Gastroesophageal sphincter (tissue), 4 donors: Measurements from ENCODE around the gene PTPRG. TPM values are rescaled to one million over a fixed set of nuclear protein-coding genes. Genes with fewer than 3 reads are reported as not detected.

Source experiments
- ATAC-seq: fragments of 150-250 bp; one replicate; pipeline ENCODE4 v1.9.1; 2016; ENCODE audit warnings: mild to moderate bottlenecking, moderate library complexity
- H3K27ac ChIP-seq, 4 donors: fragments of 200-600 bp; sonication (generic) in 3 of 4; 1 replicate in 3 of 4; 2 replicates in 1 of 4; pipeline ENCODE4 v1.5.1; 2016 to 2019
- H3K27me3 ChIP-seq: fragments of 200-600 bp; sonication (generic); one replicate; pipeline ENCODE4 v1.5.1; 2019
- H3K36me3 ChIP-seq, 2 donors: fragments of 200-600 bp; sonication (generic); one replicate each; pipeline ENCODE4 v1.5.1; 2019; ENCODE audit warnings: control low read depth in 1 of 2
- H3K4me1 ChIP-seq, 3 donors: fragments of 200-600 bp; sonication (generic); 1 replicate in 2 of 3; 2 replicates in 1 of 3; pipeline ENCODE4 v1.5.1; 2016 to 2019; ENCODE audit warnings: control low read depth in 2 of 3
- H3K4me3 ChIP-seq, 2 donors: fragments of 200-600 bp; sonication (generic); one replicate each; pipeline ENCODE4 v1.5.1; 2019; ENCODE audit warnings: mild to moderate bottlenecking in 1 of 2, moderate library complexity in 1 of 2
- H3K9me3 ChIP-seq, 3 donors: fragments of 200-600 bp; sonication (generic); one replicate each; pipeline ENCODE4 v1.5.1; 2017 to 2019; ENCODE audit warnings: control low read depth in 2 of 3
- CTCF ChIP-seq, 4 experiments: fragments of 200-600 bp in 2 of 4; fragments of 450-650 bp in 2 of 4; sonication (generic) in 1 of 4; IDR thresholded peaks; one replicate each; pipeline ENCODE4 v1.5.1; 2017 to 2019; ENCODE audit warnings: antibody characterized with exemption in 4 of 4, mild to moderate bottlenecking in 2 of 4, moderate library complexity in 2 of 4
- EP300 ChIP-seq: sonication (generic); formaldehyde crosslinking; IDR thresholded peaks from one replicate; pipeline ENCODE4 v1.6.1; 2017; ENCODE audit warnings: antibody characterized with exemption, mild to moderate bottlenecking
- POLR2A ChIP-seq, 2 donors: fragments of 450-650 bp; IDR thresholded peaks; one replicate each; pipeline ENCODE4 v1.6.1; 2017; ENCODE audit warnings: antibody characterized with exemption in 2 of 2, mild to moderate bottlenecking in 2 of 2, moderate library complexity in 1 of 2
- POLR2AphosphoS5 ChIP-seq: sonication (generic); formaldehyde crosslinking; IDR thresholded peaks from one replicate; pipeline ENCODE4 v1.6.1; 2017; ENCODE audit warnings: antibody characterized with exemption
- WGBS, 2 donors: methylation state at CpG; one replicate each; pipeline ENCODE4 v1.1.5; 2018; ENCODE audit warnings: low coverage in 1 of 2; 5-methylcytosine and 5-hydroxymethylcytosine counted together
- total RNA-seq, 4 donors: library from RNA; depleted of rRNA; stranded (reverse); fragments of >200 nt; gene quantifications; one replicate each; pipeline ENCODE4 v1.1.0, GENCODE V29; 2016

The PTPRG gene
- total RNA-seq, 4 donors from 2014 or later: 48.7 to 81.9 (median 52.8) TPM

GRCh38 chr3:62316525-62316924 is 755.2 kb downstream of the PTPRG start:
- WGBS, 2 donors: 47 to 63% methylated on average over 1 of the region's 1 CpG
- H3K9me3 ChIP-seq: no peaks in the 10 kb centered on the region
- peaks cover 0 to 16% (median 0%) of the 10 kb centered on the region in 3 donors for H3K4me1 ChIP-seq
- no peak for ATAC-seq
- TF ChIP-seq POLR2A (IDR thresholded peaks at IDR 0.05): no peak
- no peak for TF ChIP-seq CTCF (IDR thresholded peaks at IDR 0.05)
- TF ChIP-seq POLR2AphosphoS5: no peak
- no peak for TF ChIP-seq EP300
- no peaks in the 10 kb centered on the region for H3K27me3 ChIP-seq
- no peak overlapping the region for H3K4me3 ChIP-seq
- no peak overlapping the region for H3K27ac ChIP-seq
- H3K36me3 ChIP-seq: peaks cover 0 to under 1% of the 10 kb centered on the region in 2 donors

GRCh38 chr3:62318365-62318751 is 757.0 kb downstream of the PTPRG start:
- H3K27ac ChIP-seq: peak overlapping the region in 3 of 4 donors; percentile 75 to 79 (median 79)
- H3K27me3 ChIP-seq: no peaks in the 10 kb centered on the region
- no peak for ATAC-seq
- H3K4me1 ChIP-seq: peaks cover 0 to 16% (median 0%) of the 10 kb centered on the region in 3 donors
- TF ChIP-seq POLR2AphosphoS5 (no peak), CTCF (IDR thresholded peaks at IDR 0.05) (no peak), POLR2A (IDR thresholded peaks at IDR 0.05) (no peak), EP300 (no peak)
- 21 to 71% methylated on average over 9 to 12 of the region's 12 CpGs for WGBS, 2 donors
- H3K4me3 ChIP-seq: peak overlapping the region; percentile 39 to 61
- H3K36me3 ChIP-seq: peaks cover 0 to 18% of the 10 kb centered on the region in 2 donors
- no peaks in the 10 kb centered on the region for H3K9me3 ChIP-seq

- H3K4me1 ChIP-seq: peaks cover 0 to 16% (median 0%) of the 10 kb centered on the region in 3 donors
- H3K27me3 ChIP-seq: no peaks in the 10 kb centered on the region
- H3K9me3 ChIP-seq: no peaks in the 10 kb centered on the region
- TF ChIP-seq CTCF (IDR thresholded peaks at IDR 0.05) (no peak), POLR2AphosphoS5 (peak; percentile 58), EP300 (no peak), POLR2A (IDR thresholded peaks at IDR 0.05) (peak in 1 of 2 donors; percentile 22)
- H3K27ac ChIP-seq: peak overlapping the region in 3 of 4 donors; percentile 75 to 79 (median 79)
- WGBS, 2 donors: 4 to 18% methylated on average over 5 to 24 of the region's 60 CpGs
- H3K36me3 ChIP-seq: peaks cover 0 to 23% of the 10 kb centered on the region in 2 donors
- peak; percentile 97 for ATAC-seq
- peak overlapping the region; percentile 39 to 61 for H3K4me3 ChIP-seq
Measured at GRCh38 chr3:62318752-62319569, 757.6 kb downstream of the PTPRG start.

GRCh38 chr3:62319570-62320243 is 758.3 kb downstream of the PTPRG start:
- Histone ChIP-seq H3K27me3 (no peaks in the 10 kb centered on the region), H3K4me3 (peak overlapping the region; percentile 39 to 61), H3K9me3 (no peaks in the 10 kb centered on the region), H3K36me3 (peaks cover 0 to 28% of the 10 kb centered on the region in 2 donors), H3K4me1 (peaks cover 0 to 16% (median 0%) of the 10 kb centered on the region in 3 donors), H3K27ac (peak overlapping the region in 3 of 4 donors; percentile 75 to 79 (median 79))
- WGBS, 2 donors: 79 to 83% methylated on average over 7 of the region's 7 CpGs
- no peak for ATAC-seq
- no peak for TF ChIP-seq EP300

- H3K27me3 ChIP-seq: no peaks in the 10 kb centered on the region
- no peak overlapping the region for H3K4me3 ChIP-seq
- WGBS, 2 donors: 100% methylated on average over 1 of the region's 1 CpG
- ATAC-seq: no peak
- no peak for TF ChIP-seq CTCF (IDR thresholded peaks at IDR 0.05)
- no peak for TF ChIP-seq POLR2A (IDR thresholded peaks at IDR 0.05)
- no peak for TF ChIP-seq EP300
- TF ChIP-seq POLR2AphosphoS5: no peak
- H3K36me3 ChIP-seq: peaks cover 0 to 42% of the 10 kb centered on the region in 2 donors
- H3K4me1 ChIP-seq: peaks cover 0 to 15% (median 0%) of the 10 kb centered on the region in 3 donors
- H3K9me3 ChIP-seq: no peaks in the 10 kb centered on the region
- H3K27ac ChIP-seq: no peak overlapping the region
Measured at GRCh38 chr3:62323241-62323640, 761.9 kb downstream of the PTPRG start.
